GM21528 (cell line): ENCODE data around the gene ELP1.
"Not testable (repeated sequence)": the region's sequence is repeated elsewhere in the genome, so short reads cannot be mapped to it uniquely, and the experiment has no call there.

Experiments used
- ATAC-seq: cut with Tn5 transposase; IDR thresholded peaks from one replicate; pipeline ENCODE4 v1.9.1; 2021; ENCODE audit warnings: mild to moderate bottlenecking, moderate library complexity; ENCODE audit not compliant: unreplicated experiment, low FRiP score

ELP1 gene

DNA sequence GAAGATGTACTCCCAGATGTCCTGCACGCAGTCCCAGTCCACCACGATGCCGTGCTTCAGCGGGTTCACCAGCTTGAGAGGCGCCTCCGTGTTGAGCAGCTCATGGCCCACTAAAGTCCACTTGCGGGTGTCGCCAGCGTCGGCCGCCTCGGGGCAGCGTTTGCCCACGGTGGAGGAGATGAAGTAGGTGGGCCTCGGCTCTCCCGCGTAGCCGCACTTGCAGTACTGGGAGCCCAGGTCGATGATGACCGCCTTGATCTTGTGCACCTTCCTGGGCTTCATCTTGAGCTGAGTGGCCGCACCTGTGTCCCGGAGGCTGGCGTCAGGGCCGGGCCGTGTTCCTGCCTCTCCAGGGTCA lies 78.4 kb downstream of the ELP1 start:
- no peak for ATAC-seq

DNA sequence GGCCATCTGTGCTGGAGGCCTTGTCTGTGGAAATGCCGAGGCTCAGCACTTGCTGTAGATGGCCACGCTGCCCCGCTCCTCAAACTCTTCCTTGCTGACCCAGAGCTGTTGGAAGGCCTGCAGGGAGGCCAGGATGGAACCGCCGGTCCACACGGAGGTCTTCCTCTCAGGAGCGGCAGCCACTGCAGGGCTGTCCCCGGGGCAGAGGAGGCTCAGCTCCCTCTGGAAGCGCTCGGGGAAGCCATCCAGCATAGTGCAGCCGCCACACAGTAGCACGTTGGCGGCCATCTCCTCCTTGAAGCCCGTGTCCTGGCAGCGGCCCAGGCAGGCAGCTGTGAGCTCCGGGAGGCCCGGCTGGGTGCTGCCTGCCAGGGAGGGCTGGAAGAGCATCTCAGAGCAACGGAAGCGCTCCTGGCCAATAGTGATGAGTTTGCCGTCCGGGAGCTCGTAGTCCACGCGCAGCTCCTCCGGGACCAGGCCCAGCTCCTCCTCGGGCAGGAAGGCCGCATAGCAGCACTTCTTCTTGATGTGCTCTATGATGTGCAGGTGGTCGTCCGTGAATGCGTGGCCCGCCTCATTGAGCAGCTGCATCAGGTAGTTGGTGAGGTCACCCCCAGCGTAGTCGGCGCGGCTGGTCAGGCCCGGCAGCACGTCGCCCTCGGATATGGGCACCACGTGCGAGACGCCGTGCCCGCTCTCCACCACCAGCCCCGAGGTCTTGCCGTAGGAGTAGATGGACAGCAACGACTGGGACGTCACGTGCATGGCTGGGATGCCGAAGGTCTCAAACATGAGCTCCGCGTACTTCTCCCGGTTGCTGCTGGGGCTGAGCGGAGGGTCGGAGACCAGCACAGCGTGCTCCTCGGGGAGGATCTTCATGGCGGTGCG lies 79.0 kb downstream of the ELP1 start:
- ATAC-seq: no peak

- no peak for ATAC-seq
These were observed 79.8 kb downstream of the ELP1 start for GRCh38 chr9:108854094-108854493.

DNA sequence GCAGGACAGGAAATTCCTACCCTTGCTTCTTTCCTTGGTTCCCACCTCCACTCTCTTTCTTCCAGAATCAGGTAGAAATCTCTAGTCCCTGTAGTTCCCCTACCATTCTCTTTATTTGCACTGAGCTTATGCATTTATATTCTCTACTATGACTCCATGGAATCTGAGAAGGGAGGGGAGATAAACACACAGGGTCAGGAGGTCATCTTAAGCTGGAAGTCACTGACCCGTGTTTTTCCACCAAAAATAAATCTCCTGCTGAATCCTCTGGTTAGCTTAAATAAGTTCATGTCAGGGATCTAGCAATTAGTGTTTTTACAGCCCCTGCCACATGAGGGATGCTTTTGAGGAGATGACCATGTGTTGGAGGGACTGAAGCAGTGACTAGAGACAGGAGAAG lies 81.8 kb downstream of the ELP1 start:
- ATAC-seq: no peak

GRCh38 chr9:108851138-108851537 lies 82.8 kb downstream of the ELP1 start:
- no peak for ATAC-seq

DNA sequence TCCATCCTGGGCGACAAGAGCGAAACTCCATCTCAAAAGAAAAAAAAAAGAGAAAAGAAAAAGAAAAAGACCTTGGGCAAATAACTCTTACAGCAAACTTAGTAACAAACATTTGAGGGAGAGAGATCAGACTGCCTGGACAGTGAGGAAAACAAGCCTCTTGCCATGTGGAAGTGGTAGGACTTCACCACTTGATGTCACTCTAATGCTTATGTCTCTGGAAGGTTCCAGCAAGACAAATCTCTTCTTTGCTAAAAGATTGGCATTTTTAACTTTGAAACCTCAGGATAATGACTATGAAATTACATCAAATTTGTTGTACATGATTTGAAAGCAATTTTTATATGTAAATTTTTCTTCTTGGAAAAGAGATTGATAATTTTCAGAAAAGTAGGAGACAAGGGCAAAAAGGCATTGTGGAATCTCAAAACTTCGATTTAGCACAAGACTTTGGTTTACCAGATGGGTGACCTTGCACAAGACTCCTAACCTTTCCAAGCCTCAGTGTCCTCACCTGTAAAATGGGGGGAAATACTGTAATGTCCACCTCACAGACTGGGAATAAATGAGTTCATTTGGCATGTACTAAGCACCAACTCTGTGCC lies 83.5 kb downstream of the ELP1 start:
- no peak for ATAC-seq

DNA sequence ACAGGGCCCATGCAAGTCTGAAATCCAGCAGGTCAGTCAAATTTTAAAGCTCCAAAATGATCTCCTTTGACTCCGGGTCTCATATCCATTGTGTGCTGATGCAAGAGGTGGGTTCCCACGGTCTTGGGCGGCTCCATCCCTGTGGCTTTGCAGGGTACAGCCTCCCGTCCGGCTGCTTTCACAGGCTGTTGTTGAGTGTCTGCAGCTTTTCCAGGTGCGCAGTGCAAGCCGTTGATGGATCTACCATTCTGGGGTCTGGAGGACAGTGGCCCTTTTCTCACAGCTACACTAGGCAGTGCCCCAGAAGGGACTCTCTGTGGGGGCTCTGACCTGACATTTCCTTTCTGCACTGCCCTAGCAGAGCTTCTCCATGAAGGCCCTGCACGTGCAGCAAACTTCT lies 85.6 kb downstream of the ELP1 start:
- ATAC-seq: not testable (repeated sequence)

DNA sequence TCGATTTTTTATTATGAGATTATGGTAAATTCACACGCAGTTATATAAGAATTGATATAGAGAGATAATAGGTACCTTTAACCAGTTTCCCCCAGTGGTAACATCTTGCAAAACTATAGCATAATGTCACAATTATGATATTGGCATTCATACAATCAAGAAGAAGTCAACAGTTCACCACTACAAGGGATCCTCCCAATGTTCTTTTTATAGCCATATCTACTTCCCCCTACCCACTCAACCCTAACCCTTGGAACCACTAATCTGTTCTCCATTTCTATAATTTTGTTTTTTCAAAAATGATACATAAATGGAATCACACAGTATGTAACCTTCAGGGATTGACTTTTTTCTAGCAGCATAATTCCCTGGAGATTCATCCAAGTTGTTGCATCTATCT lies 88.0 kb downstream of the ELP1 start:
- no peak for ATAC-seq

DNA sequence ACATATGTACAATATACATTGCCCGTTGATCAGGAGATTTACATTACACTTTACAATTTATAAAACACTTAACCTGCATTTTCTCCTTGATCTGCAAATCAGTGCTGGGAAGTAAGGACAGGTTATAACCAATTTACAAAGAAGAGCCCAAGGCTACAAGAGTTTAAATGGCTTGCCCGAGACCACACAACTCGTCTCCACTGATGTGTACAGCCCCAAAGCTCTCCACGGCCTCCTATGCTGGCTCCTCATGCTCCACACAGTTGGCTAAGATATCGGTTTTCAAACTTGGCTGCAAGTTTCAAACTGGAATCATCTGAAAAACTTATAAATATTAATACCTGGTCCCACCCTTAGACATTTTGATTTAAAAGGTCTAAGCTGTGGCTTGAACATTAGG lies 88.4 kb downstream of the ELP1 start:
- no peak for ATAC-seq

DNA sequence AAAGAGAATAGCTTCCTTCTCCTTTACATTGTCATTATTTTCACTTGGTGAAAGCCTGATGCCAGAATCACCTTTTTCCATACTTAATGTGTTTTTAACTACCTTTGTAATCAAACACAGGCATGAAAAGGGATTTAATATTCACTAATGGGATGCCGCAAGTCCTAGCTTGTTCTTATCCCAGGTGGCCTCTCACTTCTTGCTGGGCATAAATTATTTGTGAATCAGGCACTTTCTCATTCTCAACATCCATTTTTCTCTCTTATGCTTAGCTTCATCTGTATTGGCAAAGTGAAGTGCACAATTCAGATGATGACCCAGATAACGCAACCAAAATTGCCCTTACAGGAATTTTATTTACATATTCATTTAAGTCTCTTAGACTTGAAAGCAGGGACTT lies 89.1 kb downstream of the ELP1 start:
- no peak for ATAC-seq

DNA sequence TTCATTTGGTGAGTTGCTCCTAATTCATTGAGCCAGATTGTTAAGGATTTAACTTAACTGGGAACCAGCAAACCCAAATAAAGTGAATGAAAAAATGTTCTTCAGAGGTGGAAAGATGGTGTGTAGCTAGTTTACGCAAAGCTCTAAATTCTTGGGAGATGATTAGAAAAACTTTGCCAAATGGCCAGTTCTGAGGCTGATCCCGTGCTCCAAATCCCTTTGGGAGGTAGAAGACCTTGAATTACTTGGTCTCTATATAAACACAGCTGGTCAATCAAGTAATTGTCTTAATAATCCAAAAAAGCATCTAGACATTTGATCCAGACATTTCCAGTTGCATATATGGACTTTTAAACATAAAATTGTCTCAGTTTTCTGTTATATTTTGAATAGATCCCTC lies 89.5 kb downstream of the ELP1 start:
- ATAC-seq: no peak

DNA sequence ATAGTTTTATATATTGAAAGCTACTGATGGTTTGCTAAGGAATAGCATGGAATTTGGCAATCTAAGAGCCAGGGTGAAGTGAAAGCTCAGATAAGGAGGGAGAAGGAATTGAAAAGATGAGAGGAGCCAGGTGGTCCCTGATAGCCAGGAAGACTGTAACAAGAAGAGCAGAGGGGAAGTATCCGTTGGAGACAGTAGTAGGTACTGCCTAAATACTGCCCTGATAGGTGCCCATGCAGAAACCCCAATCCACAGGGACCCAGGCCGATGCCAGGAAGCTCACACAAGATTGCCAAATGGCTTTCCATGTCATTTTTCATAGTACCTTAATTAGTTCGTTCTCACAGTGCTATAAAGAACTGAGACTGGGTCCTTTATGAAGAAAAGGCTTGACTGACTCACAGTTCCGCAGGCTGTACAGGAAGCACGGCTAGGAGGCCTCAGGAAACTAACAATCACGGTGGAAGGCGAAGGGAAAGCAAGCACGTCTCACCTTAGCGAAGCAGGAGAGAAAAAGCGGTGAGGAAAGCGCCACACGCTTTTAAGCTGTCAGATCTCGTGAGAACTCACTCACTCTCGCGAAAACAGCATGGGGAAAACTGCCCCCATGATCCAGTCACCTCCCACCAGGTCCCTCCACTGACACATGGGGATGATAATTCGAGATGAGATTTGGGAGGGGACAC lies 91.2 kb downstream of the ELP1 start:
- no peak for ATAC-seq

- not testable (repeated sequence) for ATAC-seq
These were observed 94.4 kb downstream of the ELP1 start for GRCh38 chr9:108839561-108839960.

GRCh38 chr9:108838017-108838416 lies 95.9 kb downstream of the ELP1 start:
- no peak for ATAC-seq

GRCh38 chr9:108837530-108837929 lies 96.4 kb downstream of the ELP1 start:
- no peak for ATAC-seq

- ATAC-seq: no peak
These were observed 97.1 kb downstream of the ELP1 start for GRCh38 chr9:108836781-108837180.

DNA sequence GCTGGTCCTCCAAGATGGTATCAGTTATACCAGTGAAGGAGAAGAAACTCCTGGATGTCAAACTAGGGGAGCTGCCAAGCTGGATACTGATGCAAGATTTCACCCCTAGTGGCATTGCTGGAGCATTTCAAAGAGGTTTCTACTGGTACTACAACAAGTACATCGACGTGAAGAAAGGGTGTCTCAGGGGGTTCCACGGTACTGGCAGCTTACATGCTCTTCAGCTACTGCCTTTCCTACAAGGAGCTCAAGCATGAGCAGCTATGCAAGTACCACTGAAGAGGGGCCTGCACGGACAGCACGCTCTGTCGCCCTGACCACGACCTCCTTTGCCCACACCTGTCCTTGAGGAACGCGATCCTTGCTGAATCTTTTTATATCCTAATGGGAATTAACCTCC lies 97.6 kb downstream of the ELP1 start:
- ATAC-seq: no peak

GRCh38 chr9:108835831-108836230 lies 98.1 kb downstream of the ELP1 start:
- no peak for ATAC-seq

GRCh38 chr9:108834959-108835665 lies 98.8 kb downstream of the ELP1 start:
- no peak for ATAC-seq

DNA sequence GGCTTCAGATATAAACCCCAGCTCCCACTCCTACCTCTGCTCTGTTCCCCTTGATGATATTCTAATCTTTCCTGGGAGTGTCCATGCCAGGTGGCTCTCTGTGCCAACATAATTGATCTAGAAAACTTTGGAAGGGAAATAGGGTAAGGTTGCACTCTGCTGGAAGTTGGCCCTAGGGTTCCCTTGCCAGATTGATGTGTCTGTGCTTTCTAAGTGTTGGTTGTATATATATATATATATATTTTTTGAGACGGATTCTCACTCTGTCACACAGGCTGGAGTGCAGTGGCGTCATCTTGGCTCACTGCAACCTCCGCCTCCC lies 101.8 kb downstream of the ELP1 start:
- ATAC-seq: no peak

GRCh38 chr9:108831496-108832178 lies 102.3 kb downstream of the ELP1 start:
- ATAC-seq: no peak
